HG03196 (cell line): ENCODE data around the gene C16orf89.
A peak's percentile ranks its signal among the peaks of the same experiment; 100 is the strongest.
"Not testable (repeated sequence)": the region's sequence is repeated elsewhere in the genome, so short reads cannot be mapped to it uniquely, and the experiment has no call there.

ENCODE experiments used
- ATAC-seq: cut with Tn5 transposase; IDR thresholded peaks from one replicate; pipeline ENCODE4 v1.9.1; 2021; ENCODE audit not compliant: unreplicated experiment

Gene C16orf89

GRCh38 chr16:5085716-5086115 lies 20.0 kb upstream of the C16orf89 start:
- ATAC-seq: not testable (repeated sequence)

- not testable (repeated sequence) for ATAC-seq
Observed at GRCh38 chr16:5084802-5085201, 19.0 kb upstream of the C16orf89 start.

DNA sequence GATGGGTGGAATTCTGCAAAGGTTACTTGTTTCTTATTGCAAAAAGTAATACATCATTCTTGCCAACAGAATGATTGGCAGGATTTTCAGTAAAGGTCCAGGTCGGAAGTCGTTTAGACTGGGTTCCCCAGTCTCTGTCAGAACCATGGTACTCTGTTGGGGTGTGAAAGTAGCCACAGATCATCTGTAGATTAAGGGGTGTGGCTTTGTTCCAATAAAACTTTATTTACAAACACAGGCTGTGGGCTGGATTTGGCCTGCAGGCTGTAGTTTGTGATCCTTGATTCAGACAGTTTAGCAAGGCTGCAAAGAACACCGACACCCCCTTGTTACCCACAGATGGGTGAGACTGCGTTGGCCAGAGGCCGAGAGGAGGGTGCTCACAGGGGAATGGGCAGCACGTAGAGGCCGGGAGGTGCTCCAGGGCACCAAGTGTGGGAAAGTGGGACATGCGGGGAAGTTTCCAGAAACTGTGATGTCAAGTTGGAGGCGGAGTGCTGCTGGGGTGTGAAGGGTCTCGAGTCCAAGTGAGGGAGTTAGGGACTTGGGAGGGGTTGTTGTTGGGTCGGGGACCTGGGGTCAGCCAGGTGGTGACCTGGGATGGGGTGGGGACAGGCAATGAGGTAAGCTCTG lies 18.5 kb upstream of the C16orf89 start:
- not testable (repeated sequence) for ATAC-seq

DNA sequence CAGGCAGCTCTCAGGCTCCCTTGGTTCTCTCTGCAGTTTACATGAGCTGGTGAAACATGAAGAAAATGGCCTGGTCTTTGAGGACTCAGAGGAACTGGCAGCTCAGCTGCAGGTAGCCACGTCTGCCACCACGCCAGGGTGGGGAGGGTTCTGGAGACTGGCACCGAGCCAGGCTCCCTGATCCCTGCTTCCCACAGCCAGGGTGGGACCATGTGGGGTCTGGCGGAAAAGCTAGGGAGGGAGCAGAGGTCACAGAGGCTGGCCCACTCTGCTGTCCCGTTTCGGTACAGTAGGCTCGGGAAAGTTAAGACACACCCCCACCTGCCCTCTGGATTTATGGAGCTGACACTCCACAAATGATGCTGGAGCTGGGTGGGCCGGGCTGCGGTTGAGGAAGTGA lies 17.9 kb upstream of the C16orf89 start:
- not testable (repeated sequence) for ATAC-seq

DNA sequence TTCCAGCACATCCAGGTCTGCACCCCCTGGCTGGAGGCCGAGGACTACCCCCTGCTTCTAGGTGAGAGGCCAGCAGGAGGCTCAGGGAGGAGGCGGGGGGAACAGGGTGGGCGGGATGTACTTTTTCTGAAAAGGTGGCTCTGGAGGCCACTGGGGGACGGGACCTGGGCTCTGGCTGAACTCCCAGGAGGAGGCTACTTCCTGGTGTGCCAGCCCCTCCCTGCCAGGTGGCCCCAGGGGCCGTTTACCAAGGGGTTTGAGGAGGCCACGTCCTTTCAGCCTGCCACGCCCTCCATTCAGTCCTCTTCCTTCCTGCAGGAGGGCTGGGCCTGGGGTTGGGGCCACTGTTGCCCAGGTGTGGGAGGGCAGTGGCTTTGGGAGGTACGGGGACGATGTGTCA lies 15.2 kb upstream of the C16orf89 start:
- not testable (repeated sequence) for ATAC-seq

- ATAC-seq: not testable (repeated sequence)
Observed at GRCh38 chr16:5080461-5080860, 14.7 kb upstream of the C16orf89 start.

- no peak for ATAC-seq
Observed at GRCh38 chr16:5078626-5079025, 12.9 kb upstream of the C16orf89 start.

DNA sequence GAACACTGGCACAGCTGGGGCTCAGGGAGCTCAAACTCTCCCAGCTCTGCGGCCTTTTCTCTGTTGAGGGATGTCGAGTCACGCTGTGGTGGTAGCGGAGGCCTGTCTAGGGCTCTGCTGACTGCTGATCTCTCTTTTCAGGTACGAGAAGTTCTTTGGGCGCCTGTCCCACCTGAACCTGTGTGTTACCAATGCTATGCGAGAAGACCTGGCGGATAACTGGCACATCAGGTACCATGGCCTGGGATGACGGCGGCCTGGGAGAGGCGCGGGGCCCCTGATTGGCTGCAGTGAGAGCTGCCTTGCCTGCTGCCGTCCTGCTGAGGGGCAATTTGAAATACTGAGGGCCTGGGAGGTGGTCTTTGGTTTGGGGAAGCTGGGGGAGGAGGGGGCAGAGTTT lies 11.5 kb upstream of the C16orf89 start:
- ATAC-seq: no peak

- no peak for ATAC-seq
Observed at GRCh38 chr16:5075637-5076036, 9.9 kb upstream of the C16orf89 start.

DNA sequence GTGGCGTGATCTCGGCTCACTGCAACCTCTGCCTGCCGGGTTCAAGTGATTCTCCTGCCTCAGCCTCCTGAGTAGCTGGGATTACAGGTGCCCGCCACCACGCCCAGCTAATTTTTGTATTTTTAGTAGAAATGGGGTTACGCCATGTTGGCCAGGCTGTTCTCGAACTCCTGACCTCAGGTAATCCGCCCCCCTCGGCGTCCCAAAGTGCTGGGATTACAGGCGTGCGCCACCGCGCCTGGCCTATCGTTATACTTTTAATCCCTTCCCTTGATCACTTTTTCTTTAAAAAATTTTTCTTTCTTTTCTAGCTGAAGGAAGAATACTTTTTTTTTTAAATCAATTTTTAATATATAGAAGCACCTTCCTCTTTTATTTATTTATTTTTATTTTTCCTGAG lies 8.0 kb upstream of the C16orf89 start:
- ATAC-seq: not testable (repeated sequence)

- no peak for ATAC-seq
Observed at GRCh38 chr16:5073279-5073629, 7.5 kb upstream of the C16orf89 start.

DNA sequence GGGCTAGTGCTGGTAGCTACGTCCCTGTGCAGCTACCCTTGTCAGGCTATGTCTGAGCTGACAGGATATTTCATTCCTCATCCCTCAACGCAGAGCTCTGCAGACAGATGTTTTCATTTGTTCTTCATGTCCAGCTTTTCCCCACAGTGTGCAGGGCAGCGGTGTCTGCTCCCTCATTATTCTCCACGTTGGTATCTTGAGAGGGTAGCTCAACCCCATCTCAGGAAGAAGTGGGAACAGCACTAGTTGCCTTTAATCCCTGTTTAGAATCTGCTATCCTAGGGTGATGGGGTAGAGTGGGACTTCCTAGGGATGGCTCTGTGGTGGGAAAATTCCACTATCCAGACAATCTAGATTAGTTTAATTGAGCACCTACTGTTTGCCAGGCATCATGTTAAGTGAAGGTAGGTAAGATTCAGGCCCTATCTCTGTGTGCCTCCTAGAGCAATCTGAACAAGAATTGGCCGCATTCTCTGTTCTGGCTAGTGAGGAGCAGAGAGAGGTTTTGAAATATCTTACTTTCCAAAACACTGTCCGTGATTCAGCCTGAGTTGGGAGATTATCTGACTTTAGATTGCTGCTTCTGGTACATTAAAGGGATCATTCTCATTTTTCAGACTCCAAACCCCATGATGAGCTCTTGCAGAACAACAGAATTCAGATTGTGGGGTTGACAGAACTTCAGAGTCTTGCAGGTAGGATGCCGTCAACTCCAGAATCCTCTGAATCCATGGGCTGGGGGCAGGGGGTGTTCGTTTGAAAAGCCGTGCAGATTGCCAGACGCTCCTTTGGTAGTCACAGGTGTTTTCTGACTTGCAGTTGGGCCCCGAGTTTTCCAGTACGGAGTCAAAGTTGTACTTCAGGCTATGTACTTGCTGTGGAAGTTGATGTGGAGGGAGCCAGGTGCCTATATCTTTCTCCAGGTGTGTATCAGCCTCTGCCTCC lies 6.8 kb upstream of the C16orf89 start:
- no peak for ATAC-seq

- peak; percentile 82 for ATAC-seq
Observed at GRCh38 chr16:5071681-5072333, 6.1 kb upstream of the C16orf89 start, which contains the start of gene ALG1. TSS of gene ALG1 (plus strand) at chr16:5071843. CDS start at chr16:5071850, 7 bp downstream.

GRCh38 chr16:5071341-5071680 lies 5.6 kb upstream of the C16orf89 start:
- ATAC-seq: no peak

DNA sequence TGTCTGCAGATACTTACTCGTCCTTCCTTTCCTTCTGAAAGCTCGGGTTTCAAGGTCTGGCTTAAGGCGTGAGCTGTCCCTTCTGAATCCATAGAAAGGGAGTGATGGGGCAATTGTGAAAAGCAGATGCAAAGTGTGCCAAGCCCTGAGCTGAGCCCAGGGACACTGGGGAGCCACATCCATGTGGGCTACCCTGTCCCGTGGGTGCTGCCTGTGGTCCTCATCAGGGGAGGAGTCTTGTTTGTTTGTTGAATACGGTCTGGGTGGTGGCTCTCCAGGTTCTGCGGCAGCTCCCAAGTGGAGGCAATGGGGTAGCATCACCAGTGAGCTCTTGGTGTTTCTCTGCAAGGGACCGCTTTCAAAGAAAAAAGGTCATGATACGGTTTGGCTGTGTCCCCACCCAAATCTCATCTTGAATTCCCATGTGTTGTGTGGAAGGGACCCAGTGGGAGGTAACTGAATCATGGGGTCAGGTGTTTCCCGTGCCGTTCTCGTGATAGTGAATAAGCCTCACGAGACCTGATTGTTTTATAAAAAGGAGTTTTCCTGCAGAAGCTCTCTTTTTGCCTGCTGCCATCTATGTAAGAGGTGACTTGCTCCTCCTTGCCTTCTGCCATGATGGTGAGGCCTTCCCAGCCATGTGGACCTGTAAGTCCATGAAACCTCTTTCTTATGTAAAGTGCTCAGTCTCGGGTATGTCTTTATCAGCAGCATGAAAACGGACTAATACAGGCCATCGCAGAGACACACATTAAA lies 4.9 kb upstream of the C16orf89 start:
- ATAC-seq: no peak

- no peak for ATAC-seq
Observed at GRCh38 chr16:5069854-5070253, 4.1 kb upstream of the C16orf89 start.

DNA sequence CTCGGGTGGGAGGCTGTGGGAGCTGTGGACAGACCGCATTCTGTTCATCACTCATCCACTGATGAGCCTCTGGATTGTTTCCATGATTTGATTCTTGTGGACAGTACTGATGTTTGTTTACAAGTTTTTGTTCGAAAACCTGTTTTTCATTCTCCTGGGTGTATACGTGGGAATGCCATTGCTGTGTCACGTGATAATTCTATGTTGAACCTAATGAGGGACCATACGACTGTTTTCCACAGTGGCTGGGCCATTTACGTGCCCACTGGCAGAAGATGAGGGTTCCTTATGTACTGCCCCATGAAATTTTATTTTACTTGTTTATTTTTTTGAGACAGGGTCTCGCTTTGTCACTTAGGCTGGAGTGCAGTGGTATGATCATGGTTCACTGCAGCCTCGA lies 3.3 kb upstream of the C16orf89 start:
- ATAC-seq: no peak

DNA sequence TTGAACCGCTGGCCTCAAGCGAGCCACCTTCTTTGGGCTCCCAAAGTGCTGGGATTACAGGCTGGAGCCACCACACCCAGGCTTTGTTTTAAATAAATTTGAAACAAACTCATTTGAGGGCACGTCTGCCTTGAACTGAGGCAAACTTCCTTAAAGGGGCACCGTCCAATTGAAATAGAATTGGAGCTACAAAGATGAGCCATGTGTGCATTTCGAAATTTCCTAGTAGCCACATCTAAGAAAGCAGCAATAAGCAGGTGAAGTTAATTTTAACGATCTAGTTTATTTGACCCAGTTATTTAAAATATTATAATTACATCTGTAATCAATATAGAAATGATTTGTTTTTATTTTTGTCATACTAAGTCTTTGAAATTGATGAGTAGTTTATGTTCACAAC lies 755 bp upstream of the C16orf89 start:
- no peak for ATAC-seq

GRCh38 chr16:5065326-5065725 lies 430 bp downstream of the C16orf89 start:
- no peak for ATAC-seq

- no peak for ATAC-seq
Observed at GRCh38 chr16:5064915-5065314, 841 bp downstream of the C16orf89 start.
